Activated CD4-positive, alpha-beta memory T cell treated with anti-CD3 and anti-CD28 coated beads, Interleukin-2, amount 10 ng/mL, durations not matched to agents 7 days and 5 days (primary cell): Measurements from ENCODE around the gene IP6K3. TPM values are rescaled to one million over a fixed set of nuclear protein-coding genes. Genes with fewer than 3 reads are reported as not detected.

Experiments
- CTCF ChIA-PET: fragments of 350-600 bp; sonication (Branson Sonifier 250); formaldehyde crosslinking; loops from one replicate; lab custom pipeline; 2021; ENCODE audit warnings: antibody characterized with exemption, inconsistent platforms; lab: Charles Lee
- POLR2A ChIA-PET: fragments of 350-600 bp; sonication (Branson Sonifier 250); formaldehyde crosslinking; loops from one replicate; lab custom pipeline; 2021; ENCODE audit warnings: antibody characterized with exemption; lab: Charles Lee
- DNase-seq: peaks from one replicate; pipeline ENCODE4 v3.0.0-alpha.2; 2020
- H3K27ac Mint-ChIP-seq: one replicate; pipeline ENCODE4 v1.8.0; 2021; ENCODE audit warnings: mild to moderate bottlenecking, mixed read lengths
- H3K27me3 Mint-ChIP-seq: one replicate; pipeline ENCODE4 v1.8.0; 2021; ENCODE audit warnings: mixed read lengths
- H3K36me3 Mint-ChIP-seq: one replicate; pipeline ENCODE4 v1.8.0; 2021; ENCODE audit warnings: low read depth, mixed read lengths
- H3K4me1 Mint-ChIP-seq: one replicate; pipeline ENCODE4 v1.8.0; 2021; ENCODE audit warnings: mixed read lengths
- H3K4me3 Mint-ChIP-seq: one replicate; pipeline ENCODE4 v1.8.0; 2021; ENCODE audit warnings: mild to moderate bottlenecking, mixed read lengths
- H3K9me3 Mint-ChIP-seq: one replicate; pipeline ENCODE4 v1.8.0; 2021; ENCODE audit warnings: mixed read lengths
- total RNA-seq, 2 experiments: library from RNA; stranded (reverse); gene quantifications; one replicate each; pipeline ENCODE4 v1.2.3, GENCODE V29; 2021

Gene IP6K3
- total RNA-seq, 2 experiments from 2014 or later, result not detected

DNA sequence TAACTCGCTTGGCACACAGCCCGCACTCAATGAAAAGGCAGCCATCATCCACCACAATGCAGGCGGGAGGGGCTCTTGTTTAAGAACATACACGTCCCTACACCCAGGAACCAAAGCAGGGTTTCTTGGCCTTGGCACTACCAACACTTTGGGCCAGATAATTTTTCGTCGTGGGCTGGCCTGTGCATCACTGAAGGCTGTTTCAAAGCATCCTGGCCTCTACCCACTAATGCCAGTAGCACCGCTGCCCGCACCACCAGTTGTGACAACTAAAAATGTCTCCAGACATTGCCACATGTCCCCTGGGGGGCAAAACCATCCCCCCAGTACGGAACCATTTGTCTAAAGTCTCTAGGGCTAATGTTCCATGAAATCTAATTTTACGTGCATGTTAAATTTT, 48.2 kb downstream of the IP6K3 start:
- Mint-ChIP-seq H3K4me3 (no peak overlapping the region), H3K4me1 (peaks cover 73% of the 10 kb centered on the region), H3K9me3 (no peaks in the 10 kb centered on the region), H3K36me3 (peaks cover 60% of the 10 kb centered on the region), H3K27me3 (no peaks in the 10 kb centered on the region), H3K27ac (peak overlapping the region; percentile 54)
- no peak for DNase-seq
- CTCF ChIA-PET, result no interaction called here
- POLR2A ChIA-PET, result no interaction called here

DNA sequence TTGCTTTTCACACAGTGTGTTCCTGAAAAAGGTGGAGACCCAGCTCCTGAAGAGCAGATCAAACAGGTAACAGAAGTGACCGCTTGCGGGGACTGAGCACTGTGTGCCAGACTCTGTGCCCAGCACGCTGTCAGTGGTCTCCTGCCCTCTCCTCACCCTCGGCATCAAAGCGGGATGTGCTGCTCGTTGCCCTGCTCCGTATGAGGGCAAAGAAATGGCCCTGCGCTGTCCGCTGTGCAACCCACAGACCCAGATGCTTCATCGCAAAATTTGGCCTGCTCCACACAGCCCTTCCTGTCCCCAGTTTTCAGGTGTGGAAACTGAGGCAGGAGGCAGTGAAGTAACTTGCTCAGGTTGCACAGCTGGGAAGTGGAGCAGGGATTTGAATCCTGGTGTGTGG, 48.9 kb downstream of the IP6K3 start:
- Mint-ChIP-seq H3K36me3 (peaks cover 66% of the 10 kb centered on the region), H3K4me1 (peaks cover 80% of the 10 kb centered on the region), H3K4me3 (no peak overlapping the region), H3K27ac (peak overlapping the region; percentile 97), H3K27me3 (no peaks in the 10 kb centered on the region), H3K9me3 (no peaks in the 10 kb centered on the region)
- CTCF ChIA-PET, result interaction anchor here (0.6 to 1.4 kb wide), 3 partner anchors 99 to 112 kb away, joined by 4 to 6 read pairs (median 4); no protein-coding TSS in a partner anchor
- POLR2A ChIA-PET, result interaction anchor here (0.8 to 1.9 kb wide), 5 partner anchors 11 to 108 kb away, joined by 3 to 16 read pairs (median 4); partner anchors contain the start of gene UQCC2
- DNase-seq, result no peak

DNA sequence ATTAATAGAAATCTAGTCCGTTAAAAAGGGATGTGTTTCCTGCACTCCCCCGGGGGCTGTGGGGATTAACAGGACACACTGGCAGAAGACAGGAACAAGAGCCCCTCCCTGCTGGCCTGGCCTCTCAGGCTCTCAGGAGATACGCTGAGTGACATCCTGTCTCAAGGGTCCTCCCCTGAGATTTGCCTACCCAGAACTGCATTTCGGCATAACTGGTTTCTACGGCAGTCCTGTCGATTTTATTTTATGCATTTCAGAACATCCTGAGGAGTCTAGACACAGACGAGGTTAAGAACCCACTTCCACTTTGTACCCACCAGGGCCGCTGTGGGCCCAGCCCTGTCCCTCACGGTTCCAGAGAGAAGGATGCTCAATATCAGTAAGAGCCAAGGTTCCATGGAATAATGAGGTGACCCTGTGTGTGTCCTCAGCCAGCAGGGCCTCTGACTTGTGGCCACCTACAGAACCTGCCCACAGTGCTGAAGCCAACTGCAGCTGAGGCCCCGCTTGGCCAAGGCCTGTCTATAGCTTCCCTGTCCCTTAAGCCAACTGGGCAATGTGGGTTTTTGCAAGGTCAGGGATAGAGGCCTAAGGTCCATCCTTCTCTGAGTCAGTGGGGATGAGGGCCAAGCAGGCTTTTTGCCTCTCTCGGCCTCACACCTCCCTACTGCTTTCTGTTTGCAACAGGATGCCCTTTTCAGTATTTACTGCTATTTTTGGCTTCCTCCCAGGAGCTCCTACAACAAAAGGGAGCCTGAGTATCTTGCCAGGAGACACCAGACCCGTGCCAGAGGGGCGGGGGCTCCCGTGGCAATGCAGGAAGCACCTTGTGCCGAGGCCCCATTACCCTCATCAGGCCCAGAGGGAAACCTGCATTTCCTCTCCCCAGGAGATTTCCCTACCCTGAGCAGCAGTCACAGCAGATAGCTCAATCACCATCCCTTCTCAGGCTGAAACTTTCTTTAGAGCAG, 49.9 kb downstream of the IP6K3 start:
- H3K36me3 Mint-ChIP-seq, result peaks cover 75% of the 10 kb centered on the region
- H3K9me3 Mint-ChIP-seq, result no peaks in the 10 kb centered on the region
- ChIA-PET POLR2A (interaction anchor here (0.8 to 4.1 kb wide), 9 partner anchors 12 to 286 kb away, joined by 3 to 25 read pairs (median 4); partner anchors contain the start of genes BAK1, ITPR3 and UQCC2), CTCF (interaction anchor here (0.8 to 4.0 kb wide), 5 partner anchors 14 to 111 kb away, joined by 3 to 18 read pairs (median 4); partner anchors contain the start of gene UQCC2)
- no peaks in the 10 kb centered on the region for H3K27me3 Mint-ChIP-seq
- H3K4me3 Mint-ChIP-seq, result peak overlapping the region; percentile 31
- peaks cover 84% of the 10 kb centered on the region for H3K4me1 Mint-ChIP-seq
- peak; percentile 57 for DNase-seq
- peak overlapping the region; percentile 97 for H3K27ac Mint-ChIP-seq

DNA sequence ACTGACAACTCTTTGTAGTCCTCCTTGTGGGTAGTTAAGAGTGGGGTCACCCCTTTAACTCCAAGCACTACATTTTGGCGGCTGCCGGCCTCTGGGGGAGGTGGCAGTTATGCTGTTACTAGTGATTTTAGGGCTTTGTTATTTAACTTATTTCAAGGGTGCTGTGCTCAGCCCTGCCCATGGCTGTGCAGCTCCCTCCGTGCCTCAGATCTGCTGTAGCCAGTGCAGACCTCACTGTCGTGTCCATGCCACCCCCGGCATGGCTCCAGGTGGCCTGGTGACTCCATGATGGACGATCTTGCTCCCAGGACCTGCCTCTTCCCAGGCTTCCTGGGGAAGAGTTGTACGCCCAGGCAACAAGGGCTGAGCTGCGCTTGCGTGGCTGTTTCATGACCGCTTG, 50.6 kb downstream of the IP6K3 start:
- H3K9me3 Mint-ChIP-seq, result no peaks in the 10 kb centered on the region
- H3K36me3 Mint-ChIP-seq, result peaks cover 80% of the 10 kb centered on the region
- peak overlapping the region; percentile 97 for H3K27ac Mint-ChIP-seq
- H3K4me1 Mint-ChIP-seq, result peaks cover 92% of the 10 kb centered on the region
- DNase-seq, result no peak
- ChIA-PET CTCF (interaction anchor here (4.0 kb wide), 1 partner anchor 15 kb away, joined by 18 read pairs; the partner anchor contains the start of gene UQCC2), POLR2A (interaction anchor here (1.4 to 4.1 kb wide), 5 partner anchors 13 to 106 kb away, joined by 4 to 25 read pairs (median 4); partner anchors contain the start of genes ITPR3 and UQCC2)
- H3K27me3 Mint-ChIP-seq, result no peaks in the 10 kb centered on the region
- peak overlapping the region; percentile 31 for H3K4me3 Mint-ChIP-seq

DNA sequence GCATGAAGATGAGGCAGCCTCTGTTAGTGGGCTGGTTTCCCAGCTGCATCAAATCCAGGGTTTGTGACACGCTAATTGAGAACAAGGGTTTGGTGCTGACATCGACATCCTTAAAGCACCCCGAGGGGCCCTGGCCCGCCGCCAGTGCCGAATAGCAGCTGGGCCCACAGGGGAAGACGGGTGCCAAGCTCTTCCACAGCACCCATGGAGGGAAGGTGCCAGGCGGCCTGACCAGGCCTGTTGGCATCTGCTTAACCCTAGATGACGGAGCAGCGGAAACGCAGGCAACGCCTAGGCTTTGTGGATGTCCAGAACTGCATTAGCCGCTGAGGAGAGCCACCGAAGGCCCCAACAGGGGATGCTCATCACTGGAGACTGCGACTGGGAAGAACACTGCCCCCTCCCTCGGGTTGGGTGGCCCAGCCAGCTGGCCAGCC, 51.2 kb downstream of the IP6K3 start:
- Mint-ChIP-seq H3K36me3 (peaks cover 86% of the 10 kb centered on the region), H3K9me3 (no peaks in the 10 kb centered on the region), H3K27ac (peak overlapping the region; percentile 97), H3K4me3 (no peak overlapping the region), H3K27me3 (no peaks in the 10 kb centered on the region), H3K4me1 (peaks cover 92% of the 10 kb centered on the region)
- no peak for DNase-seq
- POLR2A ChIA-PET, result interaction anchor here (0.9 to 4.1 kb wide), 8 partner anchors 8 to 209 kb away, joined by 3 to 25 read pairs (median 4); partner anchors contain the start of genes ITPR3 and UQCC2
- CTCF ChIA-PET, result interaction anchor here (1.1 to 4.0 kb wide), 3 partner anchors 16 to 110 kb away, joined by 3 to 18 read pairs (median 7); partner anchors contain the start of gene UQCC2

DNA sequence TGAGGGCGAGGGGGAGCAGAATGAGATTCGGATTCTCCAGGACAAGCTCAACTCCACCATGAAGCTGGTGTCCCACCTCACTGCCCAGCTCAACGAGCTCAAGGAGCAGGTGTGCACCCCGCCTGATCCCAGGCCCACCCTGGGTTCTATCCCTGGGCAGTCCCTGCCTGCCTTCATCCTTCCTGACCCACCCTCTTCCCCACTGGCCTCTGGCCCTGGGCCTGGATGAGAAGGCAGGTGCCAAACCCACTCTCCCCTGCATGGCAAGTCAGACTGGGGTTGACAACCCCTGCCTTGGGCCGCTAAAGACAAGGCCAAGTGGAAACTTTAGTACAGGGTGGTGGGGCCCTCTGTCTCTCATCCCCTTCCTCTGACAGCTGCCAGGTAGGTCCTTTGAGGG, 51.7 kb downstream of the IP6K3 start:
- peaks cover 87% of the 10 kb centered on the region for H3K4me1 Mint-ChIP-seq
- no peaks in the 10 kb centered on the region for H3K9me3 Mint-ChIP-seq
- no peak overlapping the region for H3K4me3 Mint-ChIP-seq
- H3K36me3 Mint-ChIP-seq, result peaks cover 84% of the 10 kb centered on the region
- peak overlapping the region; percentile 97 for H3K27ac Mint-ChIP-seq
- CTCF ChIA-PET, result interaction anchor here (0.6 to 4.0 kb wide), 5 partner anchors 16 to 386 kb away, joined by 3 to 18 read pairs (median 4); partner anchors contain the start of genes BAK1 and UQCC2
- POLR2A ChIA-PET, result interaction anchor here (0.9 to 4.1 kb wide), 9 partner anchors 8 to 210 kb away, joined by 3 to 25 read pairs (median 3); partner anchors contain the start of genes ITPR3 and UQCC2
- no peak for DNase-seq
- H3K27me3 Mint-ChIP-seq, result no peaks in the 10 kb centered on the region

DNA sequence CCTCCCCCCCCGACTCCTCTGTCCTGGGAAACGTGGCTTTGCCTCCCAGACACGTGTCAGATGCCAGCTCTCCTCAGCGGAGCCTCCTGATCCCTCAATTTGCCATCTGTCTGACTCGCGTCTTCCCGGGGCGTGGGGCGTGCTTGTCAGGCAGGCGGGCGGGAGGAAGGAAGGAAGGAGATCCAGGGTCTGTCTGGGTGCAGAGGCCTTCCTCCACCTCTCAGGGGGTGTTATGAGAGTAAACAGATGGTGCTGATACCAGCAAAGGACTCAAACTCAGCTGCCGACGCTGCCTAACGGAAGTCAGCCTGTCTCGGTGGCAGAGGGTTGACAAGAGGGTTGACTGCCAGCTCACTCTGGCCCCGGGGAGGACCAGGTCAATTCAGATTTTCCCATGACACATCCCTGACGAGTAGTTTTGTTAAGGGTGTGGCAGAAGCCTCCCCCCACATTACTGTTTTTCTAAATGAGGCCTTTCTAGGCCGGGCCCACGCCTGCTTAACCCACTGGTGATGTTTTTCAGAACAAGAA, 52.2 kb downstream of the IP6K3 start:
- Mint-ChIP-seq H3K4me1 (peaks cover 82% of the 10 kb centered on the region), H3K36me3 (peaks cover 87% of the 10 kb centered on the region), H3K27me3 (no peaks in the 10 kb centered on the region), H3K9me3 (no peaks in the 10 kb centered on the region), H3K27ac (peak overlapping the region; percentile 97), H3K4me3 (peak overlapping the region; percentile 21)
- DNase-seq, result peak; percentile 75
- POLR2A ChIA-PET, result interaction anchor here (0.9 to 4.1 kb wide), 11 partner anchors 9 to 210 kb away, joined by 3 to 25 read pairs (median 4); partner anchors contain the start of genes ITPR3 and UQCC2
- CTCF ChIA-PET, result interaction anchor here (0.6 to 4.0 kb wide), 7 partner anchors 14 to 385 kb away, joined by 3 to 18 read pairs (median 3); partner anchors contain the start of genes BAK1 and UQCC2

DNA sequence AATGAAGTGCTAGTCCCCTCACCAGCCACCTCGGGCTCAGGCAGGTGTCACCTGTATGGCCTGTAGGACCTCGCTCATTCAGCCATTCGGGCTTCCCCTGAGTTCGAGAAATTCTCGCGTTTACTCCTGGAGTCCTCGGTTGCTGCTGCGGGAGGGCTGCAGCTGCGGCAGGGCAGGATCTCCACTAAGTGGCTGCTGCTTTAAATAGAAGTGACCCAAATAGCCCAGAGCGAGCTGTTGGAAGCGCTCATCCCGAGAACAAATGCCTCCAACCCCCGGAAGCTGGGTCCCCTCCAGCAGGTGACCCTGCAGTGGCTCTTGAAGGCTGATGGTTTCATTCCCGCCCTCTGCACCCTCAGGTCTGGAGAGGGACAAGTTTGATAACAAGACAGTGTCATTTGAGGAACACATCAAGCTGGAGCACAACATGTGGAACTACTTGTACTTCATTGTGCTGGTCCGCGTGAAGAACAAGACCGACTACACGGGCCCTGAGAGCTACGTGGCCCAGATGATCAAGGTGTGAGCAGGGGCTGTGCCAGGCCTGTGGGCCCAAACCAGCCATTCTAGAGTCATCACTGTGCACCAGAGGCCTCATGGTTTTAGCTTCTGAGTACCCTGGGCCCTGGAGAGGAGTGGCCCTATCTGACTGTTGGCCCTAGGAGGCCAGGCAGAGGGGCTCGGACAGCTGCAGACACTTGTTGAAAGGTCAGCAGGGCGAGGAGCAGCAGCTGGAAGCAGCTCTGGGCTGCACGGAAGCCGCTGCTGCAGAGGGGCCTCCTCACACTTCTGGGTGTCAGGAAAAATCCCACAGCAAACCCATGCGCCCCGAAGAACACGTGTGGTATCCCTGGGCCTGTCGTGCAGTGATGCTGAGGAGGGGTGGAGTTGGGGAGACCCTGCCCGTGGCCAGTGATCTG, 53.3 kb downstream of the IP6K3 start:
- CTCF ChIA-PET, result interaction anchor here (1.1 to 4.0 kb wide), 5 partner anchors 15 to 108 kb away, joined by 3 to 18 read pairs (median 4); partner anchors contain the start of gene UQCC2
- Mint-ChIP-seq H3K4me1 (peaks cover 73% of the 10 kb centered on the region), H3K36me3 (peaks cover 87% of the 10 kb centered on the region), H3K27ac (peak overlapping the region; percentile 97), H3K4me3 (no peak overlapping the region), H3K9me3 (no peaks in the 10 kb centered on the region), H3K27me3 (no peaks in the 10 kb centered on the region)
- POLR2A ChIA-PET, result interaction anchor here (0.8 to 4.1 kb wide), 10 partner anchors 8 to 380 kb away, joined by 3 to 25 read pairs (median 4); partner anchors contain the start of genes ITPR3, TAPBP and UQCC2
- no peak for DNase-seq

DNA sequence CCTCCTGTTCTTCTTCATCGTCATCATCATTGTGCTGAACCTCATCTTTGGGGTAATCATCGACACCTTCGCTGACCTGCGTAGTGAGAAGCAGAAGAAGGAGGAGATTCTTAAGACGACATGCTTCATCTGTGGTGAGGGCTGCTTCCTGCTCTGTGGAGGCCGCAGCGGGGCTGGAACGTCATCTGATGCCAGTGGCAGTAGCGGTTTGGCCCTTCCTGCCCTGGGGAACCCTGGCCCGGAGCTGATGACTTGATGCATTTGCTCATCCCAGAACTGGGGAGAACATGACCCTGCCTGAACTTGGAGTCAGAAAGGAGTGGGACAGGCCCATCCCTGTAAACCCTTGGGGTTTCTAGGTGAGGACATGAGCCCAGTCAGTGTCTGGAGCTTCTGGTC, 53.9 kb downstream of the IP6K3 start:
- peak; percentile 85 for DNase-seq
- ChIA-PET POLR2A (interaction anchor here (0.8 to 4.1 kb wide), 6 partner anchors 9 to 379 kb away, joined by 3 to 25 read pairs (median 4); partner anchors contain the start of genes ITPR3, TAPBP and UQCC2), CTCF (interaction anchor here (1.1 to 4.0 kb wide), 3 partner anchors 19 to 108 kb away, joined by 4 to 18 read pairs (median 4); partner anchors contain the start of gene UQCC2)
- no peaks in the 10 kb centered on the region for H3K27me3 Mint-ChIP-seq
- no peaks in the 10 kb centered on the region for H3K9me3 Mint-ChIP-seq
- peaks cover 70% of the 10 kb centered on the region for H3K4me1 Mint-ChIP-seq
- peak overlapping the region; percentile 22 for H3K4me3 Mint-ChIP-seq
- H3K27ac Mint-ChIP-seq, result peak overlapping the region; percentile 97
- H3K36me3 Mint-ChIP-seq, result peaks cover 88% of the 10 kb centered on the region

DNA sequence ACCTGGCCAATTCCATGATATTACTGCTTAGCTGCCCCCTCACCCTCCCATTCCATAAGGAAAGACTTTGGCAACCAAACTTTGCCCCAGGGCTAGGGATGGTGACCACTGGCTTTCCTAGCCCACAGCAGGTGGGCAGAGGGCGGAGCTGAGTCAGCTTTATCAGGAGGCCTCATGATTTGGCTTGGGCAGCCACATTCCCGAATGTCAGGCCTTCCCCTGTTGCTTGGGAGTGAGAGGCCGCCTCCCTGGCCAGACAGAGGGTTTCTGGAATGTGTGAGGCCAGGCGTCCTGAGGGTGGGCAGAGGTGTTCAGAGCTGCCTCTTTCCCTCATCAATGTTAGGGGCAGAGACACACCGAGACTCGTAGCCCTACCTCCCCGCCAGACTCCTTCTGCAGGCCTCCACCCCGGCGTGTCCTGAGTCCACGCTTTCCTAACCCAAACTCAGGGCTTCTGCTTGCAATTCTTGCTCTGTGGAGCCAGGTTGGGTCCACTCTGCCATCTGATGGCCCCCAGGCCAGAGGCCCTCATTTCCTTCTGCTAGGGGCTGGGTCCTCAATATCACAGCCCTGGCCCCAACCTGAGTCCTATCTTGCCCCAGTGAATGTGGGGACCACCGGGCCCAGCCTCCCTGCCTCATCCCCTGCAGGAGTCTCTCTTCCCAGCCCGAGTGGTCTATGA, 54.5 kb downstream of the IP6K3 start:
- Mint-ChIP-seq H3K27ac (peak overlapping the region; percentile 97), H3K27me3 (no peaks in the 10 kb centered on the region), H3K4me1 (peaks cover 65% of the 10 kb centered on the region), H3K36me3 (peaks cover 83% of the 10 kb centered on the region), H3K9me3 (no peaks in the 10 kb centered on the region), H3K4me3 (peak overlapping the region; percentile 22)
- ChIA-PET POLR2A (interaction anchor here (0.7 to 4.1 kb wide), 5 partner anchors 8 to 96 kb away, joined by 4 to 25 read pairs (median 5); partner anchors contain the start of genes ITPR3 and UQCC2), CTCF (interaction anchor here (1.2 to 1.8 kb wide), 2 partner anchors 19 to 23 kb away, joined by 4 to 5 read pairs; partner anchors contain the start of gene UQCC2)
- DNase-seq, result no peak
